WTC11 (cell line): Measurements from ENCODE around the gene RIPOR3. TPM values are rescaled to one million over a fixed set of nuclear protein-coding genes. Genes with fewer than 3 reads are reported as not detected.
"Not testable (repeated sequence)": the region's sequence is repeated elsewhere in the genome, so short reads cannot be mapped to it uniquely, and the experiment has no call there.

Experiments used
- ATAC-seq: fragments of 200-7000 bp; cut with Tn5 transposase; 2 replicates; pipeline ENCODE4 v1.10.0; 2021; ENCODE audit warnings: mild to moderate bottlenecking, moderate library complexity
- CTCF ChIA-PET: fragments of 300-600 bp; sonication (Branson Sonifier 250); formaldehyde crosslinking; loops from one replicate; lab custom pipeline; 2021; ENCODE audit warnings: antibody characterized with exemption; lab: Charles Lee
- POLR2A ChIA-PET: fragments of 350-600 bp; sonication (Branson Sonifier 250); formaldehyde crosslinking; loops from one replicate; lab custom pipeline; 2021; ENCODE audit warnings: antibody characterized with exemption; lab: Charles Lee
- DNase-seq: peaks from one replicate; pipeline ENCODE4 v3.0.0; 2021; ENCODE audit warnings: low spot score
- H3K27ac Mint-ChIP-seq: 2 replicates; pipeline ENCODE4 v1.8.0; 2021; ENCODE audit warnings: mixed read lengths
- H3K27me3 Mint-ChIP-seq: 2 replicates; pipeline ENCODE4 v1.8.0; 2021; ENCODE audit warnings: low read depth, mild to moderate bottlenecking, moderate library complexity, mixed read lengths
- H3K36me3 Mint-ChIP-seq: 2 replicates; pipeline ENCODE4 v1.8.0; 2021; ENCODE audit warnings: mixed read lengths
- H3K4me1 Mint-ChIP-seq: 2 replicates; pipeline ENCODE4 v1.8.0; 2022; ENCODE audit warnings: mixed read lengths
- H3K4me3 Mint-ChIP-seq: 2 replicates; pipeline ENCODE4 v1.8.0; 2021; ENCODE audit warnings: mild to moderate bottlenecking, moderate library complexity, mixed read lengths
- H3K9me3 Mint-ChIP-seq: 2 replicates; pipeline ENCODE4 v1.8.0; 2021; ENCODE audit warnings: mixed read lengths
- AFF4 ChIP-seq: sonication (generic); formaldehyde crosslinking; IDR thresholded peaks from 2 replicates; pipeline ENCODE4 v1.8.1; 2023; ENCODE audit warnings: mild to moderate bottlenecking, missing genetic modification reagents, borderline replicate concordance
- ATF1 ChIP-seq: sonication (generic); formaldehyde crosslinking; IDR thresholded peaks from 2 replicates; pipeline ENCODE4 v1.8.1; 2023; ENCODE audit warnings: mild to moderate bottlenecking, moderate library complexity, missing genetic modification reagents
- ATF2 ChIP-seq: sonication (generic); formaldehyde crosslinking; IDR thresholded peaks from 2 replicates; pipeline ENCODE4 v1.8.1; 2022; ENCODE audit warnings: low read depth, missing genetic modification reagents, borderline replicate concordance
- ETV6 ChIP-seq: sonication (generic); formaldehyde crosslinking; IDR thresholded peaks from 2 replicates; pipeline ENCODE4 v1.8.1; 2022; ENCODE audit warnings: mild to moderate bottlenecking, missing genetic modification reagents
- IRF1 ChIP-seq: sonication (generic); formaldehyde crosslinking; IDR thresholded peaks from 2 replicates; pipeline ENCODE4 v1.8.0; 2023; ENCODE audit warnings: missing genetic modification reagents
- IRF2 ChIP-seq: sonication (generic); formaldehyde crosslinking; IDR thresholded peaks from 2 replicates; pipeline ENCODE4 v1.8.0; 2022; ENCODE audit warnings: low read depth, missing genetic modification reagents, borderline replicate concordance
- NFE2L1 ChIP-seq: sonication (generic); formaldehyde crosslinking; IDR thresholded peaks from 2 replicates; pipeline ENCODE4 v1.8.1; 2023; ENCODE audit warnings: missing genetic modification reagents
- PRDM15 ChIP-seq: sonication (generic); formaldehyde crosslinking; IDR thresholded peaks from 2 replicates; pipeline ENCODE4 v1.8.0; 2022; ENCODE audit warnings: missing genetic modification reagents
- SMAD3 ChIP-seq: sonication (generic); formaldehyde crosslinking; IDR thresholded peaks from 2 replicates; pipeline ENCODE4 v1.8.0; 2022; ENCODE audit warnings: missing genetic modification reagents, mild to moderate bottlenecking, borderline replicate concordance
- STAT6 ChIP-seq: sonication (generic); formaldehyde crosslinking; conservative IDR thresholded peaks from 2 replicates; pipeline ENCODE4 v1.8.1; 2023; ENCODE audit warnings: mild to moderate bottlenecking, low read depth, missing genetic modification reagents, moderate library complexity
- TEAD1 ChIP-seq: sonication (generic); formaldehyde crosslinking; IDR thresholded peaks from 2 replicates; pipeline ENCODE4 v1.8.0; 2022; ENCODE audit warnings: mild to moderate bottlenecking, missing genetic modification reagents
- USF2 ChIP-seq: sonication (generic); formaldehyde crosslinking; IDR thresholded peaks from 2 replicates; pipeline ENCODE4 v1.8.1; 2023; ENCODE audit warnings: mild to moderate bottlenecking, missing genetic modification reagents, moderate library complexity
- ZNF263 ChIP-seq: sonication (generic); formaldehyde crosslinking; IDR thresholded peaks from 2 replicates; pipeline ENCODE4 v1.8.1; 2022; ENCODE audit warnings: low read depth, mild to moderate bottlenecking, moderate library complexity, missing genetic modification reagents
- ZNF317 ChIP-seq: sonication (generic); formaldehyde crosslinking; IDR thresholded peaks from 2 replicates; pipeline ENCODE4 v1.8.1; 2023; ENCODE audit warnings: low read depth, mild to moderate bottlenecking, moderate library complexity, missing genetic modification reagents, borderline replicate concordance
- ZNF396 ChIP-seq: fragments of 250-450 bp; sonication (Bioruptor Pico); IDR thresholded peaks from 2 replicates; pipeline ENCODE4 v1.8.0; 2021; ENCODE audit warnings: mild to moderate bottlenecking, moderate library complexity, borderline replicate concordance
- ZNF423 ChIP-seq: fragments of 250-450 bp; sonication (Bioruptor Pico); IDR thresholded peaks from 2 replicates; pipeline ENCODE4 v2.1.2; 2022; ENCODE audit warnings: mild to moderate bottlenecking, moderate library complexity
- total RNA-seq: library from RNA; stranded (reverse); gene quantifications from 3 replicates; pipeline ENCODE4 v1.2.3, GENCODE V29; 2021

The RIPOR3 gene
- total RNA-seq, 1 experiment from 2014 or later, result 6.5 TPM

- ChIA-PET CTCF (interaction anchor here (1.0 to 5.5 kb wide), 5 partner anchors 10 to 156 kb away, joined by 3 to 123 read pairs (median 20); partner anchors contain the start of gene BCAS4), POLR2A (interaction anchor here (0.6 kb wide), 1 partner anchor 114 kb away, joined by 3 read pairs; no protein-coding TSS in a partner anchor)
- peaks cover 70% of the 10 kb centered on the region for H3K4me1 Mint-ChIP-seq
- not testable (repeated sequence) for ATAC-seq, DNase-seq, H3K4me3 Mint-ChIP-seq, H3K27ac Mint-ChIP-seq, H3K36me3 Mint-ChIP-seq, H3K9me3 Mint-ChIP-seq, H3K27me3 Mint-ChIP-seq
Observed at GRCh38 chr20:50638015-50638847, 53.1 kb downstream of the RIPOR3 start.

- Mint-ChIP-seq H3K4me1 (peaks cover 62% of the 10 kb centered on the region), H3K4me3 (no peak overlapping the region), H3K36me3 (no peaks in the 10 kb centered on the region)
- TF ChIP-seq IRF1 (CRISPR knock-in tag) (no peak), PRDM15 (CRISPR knock-in tag) (no peak), ATF1 (CRISPR knock-in tag) (no peak), NFE2L1 (CRISPR knock-in tag) (no peak), AFF4 (no peak), SMAD3 (CRISPR knock-in tag) (no peak), STAT6 (CRISPR knock-in tag) (no peak), IRF2 (CRISPR knock-in tag) (no peak), ZNF423 (no peak), ZNF263 (no peak), ZNF396 (CRISPR knock-in tag) (no peak), ETV6 (CRISPR knock-in tag) (no peak), USF2 (CRISPR knock-in tag) (no peak), TEAD1 (no peak), ZNF317 (CRISPR knock-in tag) (no peak), ATF2 (no peak)
Observed at GRCh38 chr20:50636601-50637540, 54.5 kb downstream of the RIPOR3 start.

More at GRCh38 chr20:50636601-50637540, 54.5 kb downstream of the RIPOR3 start:
- no peak for DNase-seq
- ChIA-PET POLR2A (interaction anchor here (0.6 kb wide), 1 partner anchor 440 kb away, joined by 5 read pairs; no protein-coding TSS in a partner anchor), CTCF (interaction anchor here (0.6 to 5.5 kb wide), 22 partner anchors 9 to 355 kb away, joined by 3 to 123 read pairs (median 9); partner anchors contain the start of genes BCAS4 and RIPOR3)
- Mint-ChIP-seq H3K27ac (peak overlapping the region; percentile 86; the same call in 1 of the 2 replicates), H3K27me3 (no peaks in the 10 kb centered on the region), H3K9me3 (no peaks in the 10 kb centered on the region)
- ATAC-seq, result no peak
